ENCODE data around the gene TBC1D1. TPM values are rescaled to one million over a fixed set of nuclear protein-coding genes. Genes with fewer than 3 reads are reported as not detected.

TBC1D1 gene
- total and polyA plus RNA-seq, 2 experiments from 2014 or later: 53.9 to 151 TPM

DNA sequence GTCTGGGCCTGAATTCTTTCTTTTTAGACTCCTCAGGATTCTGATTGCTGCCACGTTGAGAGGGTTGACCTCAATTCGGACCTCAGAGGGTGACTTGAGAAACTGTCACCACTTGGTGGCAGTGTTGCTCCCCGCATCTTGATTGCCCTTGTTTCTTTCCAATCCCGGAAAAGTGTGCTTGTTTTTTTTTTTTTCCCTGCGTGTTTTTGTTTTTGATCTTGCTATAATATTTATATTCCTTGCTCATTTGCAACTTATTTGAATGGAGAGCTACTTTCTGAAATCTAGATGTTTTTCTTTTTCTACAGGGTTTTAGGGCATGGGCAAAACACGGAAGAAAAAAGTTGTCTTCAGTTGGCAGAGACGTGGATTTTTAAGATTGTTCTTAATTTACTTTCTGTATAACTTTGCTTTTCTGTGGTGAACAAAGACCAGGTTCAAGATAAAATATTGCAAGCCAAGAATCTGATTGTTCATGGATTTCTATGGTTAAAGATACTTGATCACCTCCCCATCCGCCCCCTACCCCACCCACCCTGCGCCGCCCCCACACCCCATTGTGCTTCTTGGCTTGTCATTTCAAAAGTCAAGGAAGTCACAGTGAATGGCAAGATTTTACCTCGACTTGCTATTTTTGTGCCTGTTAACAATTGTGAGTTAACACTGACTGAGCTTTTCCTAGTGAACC lies 171.3 kb downstream of the TBC1D1 start:
- Histone ChIP-seq H3K27ac (ENCODE audit: low read depth) (no peak overlapping the region), H3K27me3 (ENCODE audit: insufficient read depth) (no peaks in the 10 kb centered on the region), H3F3A (replicated peaks; ENCODE audit: low read depth) (no peaks in the 10 kb centered on the region), H3K4me2 (no peak overlapping the region), H3K9me2 (ENCODE audit: insufficient read depth) (no peaks in the 10 kb centered on the region), H4K20me1 (replicated peaks; ENCODE audit: insufficient read depth) (no peaks in the 10 kb centered on the region; the same call in 1 of the 2 replicates), H2AFZ (no peak overlapping the region), H3K4me3 (no peak overlapping the region), H3K36me3 (ENCODE audit: insufficient read depth) (no peaks in the 10 kb centered on the region), H3K79me2 (replicated peaks; ENCODE audit: insufficient read depth) (no peaks in the 10 kb centered on the region), H3K4me1 (ENCODE audit: insufficient read depth) (no peaks in the 10 kb centered on the region; the same call in 1 of the 2 replicates)
- peaks cover 3% of the 10 kb centered on the region for H3K27me3 Mint-ChIP-seq (ENCODE audit: insufficient read depth, low read depth, poor library complexity)
- peaks cover 11% of the 10 kb centered on the region; the same call in 2 of the 3 replicates for H3K4me1 Mint-ChIP-seq
- ATAC-seq (peak; percentile 94), DNase-seq (ENCODE audit: low spot score) (peak; percentile 88)
- TF ChIP-seq, protein P1, sequence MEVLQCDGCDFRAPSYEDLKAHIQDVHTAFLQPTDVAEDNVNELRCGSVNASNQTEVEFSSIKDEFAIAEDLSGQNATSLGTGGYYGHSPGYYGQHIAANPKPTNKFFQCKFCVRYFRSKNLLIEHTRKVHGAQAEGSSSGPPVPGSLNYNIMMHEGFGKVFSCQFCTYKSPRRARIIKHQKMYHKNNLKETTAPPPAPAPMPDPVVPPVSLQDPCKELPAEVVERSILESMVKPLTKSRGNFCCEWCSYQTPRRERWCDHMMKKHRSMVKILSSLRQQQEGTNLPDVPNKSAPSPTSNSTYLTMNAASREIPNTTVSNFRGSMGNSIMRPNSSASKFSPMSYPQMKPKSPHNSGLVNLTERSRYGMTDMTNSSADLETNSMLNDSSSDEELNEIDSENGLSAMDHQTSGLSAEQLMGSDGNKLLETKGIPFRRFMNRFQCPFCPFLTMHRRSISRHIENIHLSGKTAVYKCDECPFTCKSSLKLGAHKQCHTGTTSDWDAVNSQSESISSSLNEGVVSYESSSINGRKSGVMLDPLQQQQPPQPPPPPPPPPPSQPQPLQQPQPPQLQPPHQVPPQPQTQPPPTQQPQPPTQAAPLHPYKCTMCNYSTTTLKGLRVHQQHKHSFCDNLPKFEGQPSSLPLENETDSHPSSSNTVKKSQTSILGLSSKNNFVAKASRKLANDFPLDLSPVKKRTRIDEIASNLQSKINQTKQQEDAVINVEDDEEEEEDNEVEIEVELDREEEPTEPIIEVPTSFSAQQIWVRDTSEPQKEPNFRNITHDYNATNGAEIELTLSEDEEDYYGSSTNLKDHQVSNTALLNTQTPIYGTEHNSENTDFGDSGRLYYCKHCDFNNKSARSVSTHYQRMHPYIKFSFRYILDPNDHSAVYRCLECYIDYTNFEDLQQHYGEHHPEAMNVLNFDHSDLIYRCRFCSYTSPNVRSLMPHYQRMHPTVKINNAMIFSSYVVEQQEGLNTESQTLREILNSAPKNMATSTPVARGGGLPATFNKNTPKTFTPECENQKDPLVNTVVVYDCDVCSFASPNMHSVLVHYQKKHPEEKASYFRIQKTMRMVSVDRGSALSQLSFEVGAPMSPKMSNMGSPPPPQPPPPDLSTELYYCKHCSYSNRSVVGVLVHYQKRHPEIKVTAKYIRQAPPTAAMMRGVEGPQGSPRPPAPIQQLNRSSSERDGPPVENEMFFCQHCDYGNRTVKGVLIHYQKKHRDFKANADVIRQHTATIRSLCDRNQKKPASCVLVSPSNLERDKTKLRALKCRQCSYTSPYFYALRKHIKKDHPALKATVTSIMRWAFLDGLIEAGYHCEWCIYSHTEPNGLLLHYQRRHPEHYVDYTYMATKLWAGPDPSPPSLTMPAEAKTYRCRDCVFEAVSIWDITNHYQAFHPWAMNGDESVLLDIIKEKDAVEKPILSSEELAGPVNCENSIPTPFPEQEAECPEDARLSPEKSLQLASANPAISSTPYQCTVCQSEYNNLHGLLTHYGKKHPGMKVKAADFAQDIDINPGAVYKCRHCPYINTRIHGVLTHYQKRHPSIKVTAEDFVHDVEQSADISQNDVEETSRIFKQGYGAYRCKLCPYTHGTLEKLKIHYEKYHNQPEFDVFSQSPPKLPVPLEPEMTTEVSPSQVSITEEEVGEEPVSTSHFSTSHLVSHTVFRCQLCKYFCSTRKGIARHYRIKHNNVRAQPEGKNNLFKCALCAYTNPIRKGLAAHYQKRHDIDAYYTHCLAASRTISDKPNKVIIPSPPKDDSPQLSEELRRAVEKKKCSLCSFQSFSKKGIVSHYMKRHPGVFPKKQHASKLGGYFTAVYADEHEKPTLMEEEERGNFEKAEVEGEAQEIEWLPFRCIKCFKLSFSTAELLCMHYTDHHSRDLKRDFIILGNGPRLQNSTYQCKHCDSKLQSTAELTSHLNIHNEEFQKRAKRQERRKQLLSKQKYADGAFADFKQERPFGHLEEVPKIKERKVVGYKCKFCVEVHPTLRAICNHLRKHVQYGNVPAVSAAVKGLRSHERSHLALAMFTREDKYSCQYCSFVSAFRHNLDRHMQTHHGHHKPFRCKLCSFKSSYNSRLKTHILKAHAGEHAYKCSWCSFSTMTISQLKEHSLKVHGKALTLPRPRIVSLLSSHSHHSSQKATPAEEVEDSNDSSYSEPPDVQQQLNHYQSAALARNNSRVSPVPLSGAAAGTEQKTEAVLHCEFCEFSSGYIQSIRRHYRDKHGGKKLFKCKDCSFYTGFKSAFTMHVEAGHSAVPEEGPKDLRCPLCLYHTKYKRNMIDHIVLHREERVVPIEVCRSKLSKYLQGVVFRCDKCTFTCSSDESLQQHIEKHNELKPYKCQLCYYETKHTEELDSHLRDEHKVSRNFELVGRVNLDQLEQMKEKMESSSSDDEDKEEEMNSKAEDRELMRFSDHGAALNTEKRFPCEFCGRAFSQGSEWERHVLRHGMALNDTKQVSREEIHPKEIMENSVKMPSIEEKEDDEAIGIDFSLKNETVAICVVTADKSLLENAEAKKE (CRISPR knock-in tag; IDR thresholded peaks at IDR 0.05): no peak
- TF ChIP-seq, protein P2, sequence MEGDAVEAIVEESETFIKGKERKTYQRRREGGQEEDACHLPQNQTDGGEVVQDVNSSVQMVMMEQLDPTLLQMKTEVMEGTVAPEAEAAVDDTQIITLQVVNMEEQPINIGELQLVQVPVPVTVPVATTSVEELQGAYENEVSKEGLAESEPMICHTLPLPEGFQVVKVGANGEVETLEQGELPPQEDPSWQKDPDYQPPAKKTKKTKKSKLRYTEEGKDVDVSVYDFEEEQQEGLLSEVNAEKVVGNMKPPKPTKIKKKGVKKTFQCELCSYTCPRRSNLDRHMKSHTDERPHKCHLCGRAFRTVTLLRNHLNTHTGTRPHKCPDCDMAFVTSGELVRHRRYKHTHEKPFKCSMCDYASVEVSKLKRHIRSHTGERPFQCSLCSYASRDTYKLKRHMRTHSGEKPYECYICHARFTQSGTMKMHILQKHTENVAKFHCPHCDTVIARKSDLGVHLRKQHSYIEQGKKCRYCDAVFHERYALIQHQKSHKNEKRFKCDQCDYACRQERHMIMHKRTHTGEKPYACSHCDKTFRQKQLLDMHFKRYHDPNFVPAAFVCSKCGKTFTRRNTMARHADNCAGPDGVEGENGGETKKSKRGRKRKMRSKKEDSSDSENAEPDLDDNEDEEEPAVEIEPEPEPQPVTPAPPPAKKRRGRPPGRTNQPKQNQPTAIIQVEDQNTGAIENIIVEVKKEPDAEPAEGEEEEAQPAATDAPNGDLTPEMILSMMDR (conservative IDR thresholded peaks at IDR 0.05; ENCODE audit: low read depth in 2 of 2): peak; percentile 88 to 93
- no peak for TF ChIP-seq ZNF114 (CRISPR knock-in tag; IDR thresholded peaks at IDR 0.05)
- no peak overlapping the region for H3K4me3 Mint-ChIP-seq
- H3K27ac Mint-ChIP-seq: no peak overlapping the region
- H3K36me3 Mint-ChIP-seq (ENCODE audit: low read depth): peaks cover 13% of the 10 kb centered on the region; the same call in 1 of the 3 replicates
- no peaks in the 10 kb centered on the region for H3K9me3 Mint-ChIP-seq

All from GM23338 (cell line).